Hematopoietic multipotent progenitor cell treated with erythropoietin and hydrocortisone succinate and interleukin-3 and kit ligand, for 4 days (in vitro differentiated cells): ENCODE measurements around the gene PSMC3IP.
A peak's percentile ranks its signal among the peaks of the same experiment; 100 is the strongest.
"Not testable (repeated sequence)": the region's sequence is repeated elsewhere in the genome, so short reads cannot be mapped to it uniquely, and the experiment has no call there.

Experiments
- DNase-seq: peaks from one replicate; pipeline ENCODE4 v3.0.0-alpha.2; 2015

The PSMC3IP gene

GRCh38 chr17:42559075-42559474, 18.5 kb downstream of the PSMC3IP start:
- DNase-seq: no peak

DNA sequence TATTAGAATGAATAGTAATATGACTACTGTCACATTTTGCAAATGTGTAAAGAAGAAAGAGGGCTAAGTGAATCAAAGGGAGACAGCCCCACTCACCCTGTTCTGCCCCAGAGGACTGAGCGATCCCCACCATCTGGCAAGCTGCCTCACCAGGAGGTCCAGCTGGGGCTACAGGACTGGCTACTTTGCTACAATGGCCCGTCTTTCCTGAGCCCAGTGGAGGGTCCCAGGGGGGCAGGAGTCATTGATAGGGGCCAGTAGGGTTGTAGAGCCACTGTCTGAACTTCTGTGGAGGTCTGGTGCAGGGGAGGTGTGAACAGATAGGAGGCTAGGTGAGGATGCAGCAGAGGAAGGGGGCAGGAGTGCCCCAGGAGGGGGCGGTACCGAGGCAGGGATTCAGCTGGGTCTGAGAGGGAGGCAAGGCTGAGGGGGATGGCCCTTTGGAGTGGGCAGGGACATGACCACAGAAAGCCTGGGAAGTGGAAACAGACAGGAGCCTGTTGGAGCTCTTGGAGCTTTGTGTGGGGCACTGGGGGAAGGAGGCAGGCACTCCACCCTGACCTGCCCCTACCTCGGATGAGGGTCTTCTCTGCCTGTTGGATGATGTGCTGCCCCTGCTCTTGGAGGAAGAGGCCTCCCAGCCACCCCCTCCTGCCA, 21.4 kb downstream of the PSMC3IP start:
- DNase-seq: not testable (repeated sequence)

GRCh38 chr17:42555122-42555622, 22.4 kb downstream of the PSMC3IP start:
- no peak for DNase-seq

- DNase-seq: peak; percentile 94
Observed at GRCh38 chr17:42554250-42555121, 23.0 kb downstream of the PSMC3IP start.

DNA sequence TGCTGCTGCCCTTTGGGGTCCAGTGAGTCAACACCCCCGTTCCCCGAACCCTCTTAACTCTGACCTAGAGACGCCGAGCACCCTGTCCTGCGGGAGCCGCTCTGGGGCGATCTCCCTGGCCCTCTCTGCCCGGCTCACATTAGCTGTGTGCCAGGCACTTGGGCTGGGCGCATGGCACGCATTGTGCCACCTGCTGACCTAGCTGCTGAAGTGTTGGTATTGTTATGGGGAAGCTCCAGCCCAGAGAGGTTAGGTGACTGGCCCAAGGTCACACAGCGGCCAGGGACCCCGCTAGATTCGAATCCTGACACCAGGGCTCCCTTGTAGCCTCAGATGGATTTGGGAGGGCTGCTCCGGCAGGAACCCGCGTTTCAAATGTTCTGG, 23.7 kb downstream of the PSMC3IP start:
- DNase-seq: peak; percentile 48

- DNase-seq: no peak
Observed at GRCh38 chr17:42553161-42553818, 24.2 kb downstream of the PSMC3IP start.

DNA sequence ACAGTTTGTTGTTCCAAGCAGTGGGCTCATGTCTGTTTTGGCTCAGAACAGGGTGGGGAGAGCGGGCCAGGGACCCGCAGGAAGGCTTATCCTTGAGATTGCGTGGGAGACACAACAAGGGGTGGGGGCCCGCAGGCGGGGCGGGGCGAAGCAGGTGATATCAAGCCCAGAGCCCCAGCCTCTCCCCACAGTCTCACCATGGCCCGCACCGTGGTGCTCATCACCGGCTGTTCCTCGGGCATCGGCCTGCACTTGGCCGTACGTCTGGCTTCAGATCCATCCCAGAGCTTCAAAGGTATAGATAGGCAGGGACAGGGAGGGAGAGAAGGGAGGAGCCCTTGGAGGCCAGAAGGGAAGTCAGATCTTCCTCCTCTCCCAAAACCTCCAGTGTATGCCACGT, 24.8 kb downstream of the PSMC3IP start, which contains the start of gene HSD17B1:
TSS of gene HSD17B1 (plus strand) at position 188 of the 400 bp plus-strand sequence. CDS start at position 199, 11 bp downstream.
- not testable (repeated sequence) for DNase-seq

GRCh38 chr17:42548993-42549755, 28.4 kb downstream of the PSMC3IP start:
- DNase-seq: no peak

GRCh38 chr17:42548070-42548837, 29.3 kb downstream of the PSMC3IP start:
- peak; percentile 71 for DNase-seq

- DNase-seq: no peak
Observed at GRCh38 chr17:42547698-42548069, 29.8 kb downstream of the PSMC3IP start.

DNA sequence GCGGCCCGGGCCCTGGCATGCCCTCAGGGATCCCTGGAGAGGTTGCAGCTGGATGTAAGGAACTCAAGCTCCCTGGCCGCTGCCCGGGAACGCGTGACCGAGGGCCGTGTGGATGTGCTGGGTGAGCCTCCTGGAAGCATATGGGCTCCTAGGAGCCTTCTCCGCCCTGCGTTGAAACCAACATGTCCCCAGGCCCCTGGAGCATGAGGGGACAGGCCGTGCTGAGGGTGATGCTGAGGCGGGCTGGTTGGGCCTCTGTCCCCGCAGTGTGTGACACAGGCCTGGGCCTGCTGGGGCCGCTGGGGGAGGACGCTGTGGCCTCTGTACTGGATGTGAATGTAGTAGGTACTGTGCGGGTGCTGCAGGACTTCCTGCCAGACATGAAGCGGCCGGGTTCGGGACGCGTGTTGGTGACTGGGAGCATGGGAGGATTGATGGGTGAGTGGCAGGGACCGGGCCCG, 30.5 kb downstream of the PSMC3IP start:
- DNase-seq: no peak

DNA sequence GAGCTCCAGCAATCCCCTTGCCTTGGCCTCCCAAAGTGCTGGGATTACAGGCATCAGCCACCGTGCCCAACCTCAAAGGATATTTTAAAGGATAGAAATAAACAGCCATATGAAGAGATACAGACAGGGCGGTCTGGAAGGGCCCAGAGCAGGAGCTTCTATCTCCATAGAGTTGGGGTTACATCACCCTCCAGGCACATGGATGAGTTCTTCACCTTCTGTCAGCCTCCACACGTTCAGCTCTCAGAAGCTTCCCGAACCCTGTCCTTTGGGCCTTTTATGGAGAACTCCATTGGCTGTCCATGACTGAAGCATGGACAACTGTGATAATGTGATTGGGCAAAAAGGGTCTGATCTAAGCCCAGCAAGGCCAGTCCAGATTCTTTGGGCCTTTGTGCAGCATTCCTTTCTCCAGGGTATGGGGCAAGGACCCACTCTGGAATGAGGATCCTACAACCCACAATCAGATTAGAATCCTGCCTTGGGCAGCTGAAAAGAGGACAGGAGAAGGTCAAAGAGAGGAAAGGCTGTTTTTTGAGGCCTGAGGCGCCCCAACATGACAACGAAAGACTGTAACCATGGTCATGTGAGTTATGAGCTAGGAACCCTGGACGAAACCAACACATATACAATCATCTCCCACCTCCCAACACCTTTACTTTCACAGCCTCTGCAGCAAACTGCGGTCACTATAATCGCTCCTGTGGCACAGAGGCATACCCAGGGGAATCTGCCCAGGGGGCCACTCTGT, 31.6 kb downstream of the PSMC3IP start:
- not testable (repeated sequence) for DNase-seq

- DNase-seq: no peak
Observed at GRCh38 chr17:42544874-42545283, 32.6 kb downstream of the PSMC3IP start.

DNA sequence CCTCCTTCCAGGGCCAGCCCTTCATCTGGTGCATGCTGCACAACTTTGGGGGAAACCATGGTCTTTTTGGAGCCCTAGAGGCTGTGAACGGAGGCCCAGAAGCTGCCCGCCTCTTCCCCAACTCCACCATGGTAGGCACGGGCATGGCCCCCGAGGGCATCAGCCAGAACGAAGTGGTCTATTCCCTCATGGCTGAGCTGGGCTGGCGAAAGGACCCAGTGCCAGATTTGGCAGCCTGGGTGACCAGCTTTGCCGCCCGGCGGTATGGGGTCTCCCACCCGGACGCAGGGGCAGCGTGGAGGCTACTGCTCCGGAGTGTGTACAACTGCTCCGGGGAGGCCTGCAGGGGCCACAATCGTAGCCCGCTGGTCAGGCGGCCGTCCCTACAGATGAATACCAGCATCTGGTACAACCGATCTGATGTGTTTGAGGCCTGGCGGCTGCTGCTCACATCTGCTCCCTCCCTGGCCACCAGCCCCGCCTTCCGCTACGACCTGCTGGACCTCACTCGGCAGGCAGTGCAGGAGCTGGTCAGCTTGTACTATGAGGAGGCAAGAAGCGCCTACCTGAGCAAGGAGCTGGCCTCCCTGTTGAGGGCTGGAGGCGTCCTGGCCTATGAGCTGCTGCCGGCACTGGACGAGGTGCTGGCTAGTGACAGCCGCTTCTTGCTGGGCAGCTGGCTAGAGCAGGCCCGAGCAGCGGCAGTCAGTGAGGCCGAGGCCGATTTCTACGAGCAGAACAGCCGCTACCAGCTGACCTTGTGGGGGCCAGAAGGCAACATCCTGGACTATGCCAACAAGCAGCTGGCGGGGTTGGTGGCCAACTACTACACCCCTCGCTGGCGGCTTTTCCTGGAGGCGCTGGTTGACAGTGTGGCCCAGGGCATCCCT, 34.1 kb downstream of the PSMC3IP start:
- no peak for DNase-seq

DNA sequence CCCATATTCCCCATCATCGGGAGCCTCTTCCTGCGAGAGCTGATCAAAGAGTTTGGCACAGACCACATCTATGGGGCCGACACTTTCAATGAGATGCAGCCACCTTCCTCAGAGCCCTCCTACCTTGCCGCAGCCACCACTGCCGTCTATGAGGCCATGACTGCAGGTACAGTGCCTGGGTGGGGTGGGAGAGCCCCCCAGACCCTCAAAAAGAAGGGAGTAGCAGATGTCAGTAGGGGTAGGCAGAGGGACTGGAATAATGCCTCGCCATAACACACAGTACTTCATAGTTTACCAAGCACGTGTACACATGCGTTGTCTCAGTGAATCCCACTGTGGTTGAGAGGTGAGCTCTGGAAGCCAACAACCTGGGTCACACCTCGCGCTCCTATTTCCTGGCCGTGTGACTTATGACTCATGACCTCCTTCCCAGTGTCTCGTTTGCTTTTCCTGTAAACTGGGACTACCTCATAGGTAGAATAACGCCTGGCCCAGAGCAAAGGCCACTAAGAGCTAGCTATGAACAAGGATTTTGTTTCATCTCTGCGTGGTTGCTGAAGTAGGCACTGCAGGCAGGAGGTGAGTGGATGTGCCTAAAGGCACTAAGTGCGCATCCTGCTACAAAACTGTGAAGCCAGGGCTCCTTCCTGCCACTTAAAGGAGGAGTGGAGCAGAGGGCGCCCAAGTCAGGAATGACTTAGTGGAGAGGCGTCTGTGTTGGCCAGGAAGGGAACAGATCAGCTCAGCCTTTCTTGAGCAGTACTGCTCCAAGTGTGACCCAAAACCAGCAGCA, 36.3 kb downstream of the PSMC3IP start:
- no peak for DNase-seq

- not testable (repeated sequence) for DNase-seq
Observed at GRCh38 chr17:42540558-42540957, 37.0 kb downstream of the PSMC3IP start.

- DNase-seq: no peak
Observed at GRCh38 chr17:42538482-42538881, 39.0 kb downstream of the PSMC3IP start.

DNA sequence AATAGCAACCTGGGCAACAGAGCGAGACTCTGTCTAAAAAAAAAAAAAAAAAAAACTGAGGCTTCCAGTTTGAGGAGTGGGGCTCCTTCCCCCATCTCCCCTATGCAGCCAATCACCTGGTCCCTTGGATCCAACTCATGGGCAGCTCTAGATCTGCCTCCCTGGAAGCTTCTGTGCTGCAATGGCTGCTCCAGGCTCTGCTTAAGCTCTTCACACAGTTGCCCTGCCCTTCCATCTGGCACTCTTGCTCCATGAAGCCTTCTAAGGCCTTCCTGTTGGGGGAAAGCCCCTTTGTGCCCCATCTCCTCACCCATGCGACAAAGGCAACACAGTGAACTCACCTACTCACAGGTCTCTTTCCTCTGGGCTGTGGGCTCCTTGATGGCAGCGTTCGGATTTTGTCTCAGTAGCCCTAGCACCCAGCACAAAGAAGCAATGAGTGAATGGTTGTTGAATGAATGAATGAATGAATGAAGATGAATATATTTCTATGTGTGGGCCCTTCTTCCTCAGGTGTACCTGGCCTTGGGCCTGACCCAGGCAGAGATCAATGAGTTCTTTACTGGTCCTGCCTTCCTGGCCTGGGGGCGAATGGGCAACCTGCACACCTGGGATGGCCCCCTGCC, 39.6 kb downstream of the PSMC3IP start:
- no peak for DNase-seq
